Measurements from ENCODE around the gene ANKRD24.
"Not testable (repeated sequence)": the region's sequence is repeated elsewhere in the genome, so short reads cannot be mapped to it uniquely, and the experiment has no call there.

Gene ANKRD24

DNA sequence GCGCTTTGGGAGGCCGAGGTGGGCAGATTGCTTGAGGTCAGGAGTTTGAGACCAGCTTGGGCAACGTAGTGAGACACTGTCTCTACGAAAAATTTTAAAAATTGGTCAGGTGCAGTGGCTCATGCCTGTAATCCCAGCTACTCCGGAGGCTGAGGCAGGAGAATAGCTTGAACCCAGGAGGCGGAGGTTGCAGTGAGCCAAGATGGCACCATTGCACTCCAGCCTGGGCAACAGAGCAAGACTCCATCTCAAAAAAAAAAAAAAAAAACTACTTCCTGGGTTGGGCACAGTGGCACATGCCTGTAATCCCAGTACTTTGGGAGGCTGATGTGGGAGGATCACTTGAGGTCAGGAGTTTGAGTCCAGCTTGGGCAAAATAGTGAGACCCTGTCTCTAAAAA, 49.0 kb downstream of the ANKRD24 start:
- H3K27me3 ChIP-seq (ENCODE audit: control insufficient read depth, insufficient read depth, low read length); H3K36me3 ChIP-seq (ENCODE audit: control insufficient read depth, insufficient read depth, low read length); H3K4me3 ChIP-seq (ENCODE audit: low read length); H3K4me1 ChIP-seq (ENCODE audit: control insufficient read depth, insufficient read depth, low read length); H3K27ac ChIP-seq (ENCODE audit: low read length); H3K9me3 ChIP-seq (ENCODE audit: control insufficient read depth, insufficient read depth, low read length); DNase-seq (ENCODE audit: low read depth, low spot score): not testable (repeated sequence)
- WGBS (ENCODE audit: insufficient coverage, insufficient read length), result no CpG with 5 or more reads among the region's 6 CpGs

DNA sequence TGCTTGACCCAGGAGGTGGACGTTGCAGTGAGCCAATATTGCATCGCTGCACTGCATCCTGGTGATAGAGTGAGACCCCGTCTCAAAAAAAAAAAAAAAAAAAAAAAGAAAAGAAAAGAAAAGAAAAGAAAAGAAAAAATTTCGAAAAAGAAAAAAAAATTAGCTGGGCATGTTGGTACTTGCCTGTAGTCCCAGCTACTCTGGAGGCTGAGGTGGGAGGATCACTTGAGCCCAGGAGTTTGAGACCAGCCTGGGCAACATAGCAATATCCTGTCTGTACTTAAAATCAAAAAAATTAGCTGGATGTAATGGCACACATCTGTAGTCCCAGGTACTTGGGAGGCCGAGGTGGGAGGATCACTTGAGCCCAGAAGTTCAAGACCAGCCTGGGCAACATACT, 49.6 kb downstream of the ANKRD24 start:
- H3K4me1 ChIP-seq (ENCODE audit: control insufficient read depth, insufficient read depth, low read length); H3K36me3 ChIP-seq (ENCODE audit: control insufficient read depth, insufficient read depth, low read length); H3K4me3 ChIP-seq (ENCODE audit: low read length); DNase-seq (ENCODE audit: low read depth, low spot score); H3K27me3 ChIP-seq (ENCODE audit: control insufficient read depth, insufficient read depth, low read length); H3K27ac ChIP-seq (ENCODE audit: low read length); H3K9me3 ChIP-seq (ENCODE audit: control insufficient read depth, insufficient read depth, low read length): not testable (repeated sequence)
- WGBS (ENCODE audit: insufficient coverage, insufficient read length), result no CpG with 5 or more reads among the region's 5 CpGs

DNA sequence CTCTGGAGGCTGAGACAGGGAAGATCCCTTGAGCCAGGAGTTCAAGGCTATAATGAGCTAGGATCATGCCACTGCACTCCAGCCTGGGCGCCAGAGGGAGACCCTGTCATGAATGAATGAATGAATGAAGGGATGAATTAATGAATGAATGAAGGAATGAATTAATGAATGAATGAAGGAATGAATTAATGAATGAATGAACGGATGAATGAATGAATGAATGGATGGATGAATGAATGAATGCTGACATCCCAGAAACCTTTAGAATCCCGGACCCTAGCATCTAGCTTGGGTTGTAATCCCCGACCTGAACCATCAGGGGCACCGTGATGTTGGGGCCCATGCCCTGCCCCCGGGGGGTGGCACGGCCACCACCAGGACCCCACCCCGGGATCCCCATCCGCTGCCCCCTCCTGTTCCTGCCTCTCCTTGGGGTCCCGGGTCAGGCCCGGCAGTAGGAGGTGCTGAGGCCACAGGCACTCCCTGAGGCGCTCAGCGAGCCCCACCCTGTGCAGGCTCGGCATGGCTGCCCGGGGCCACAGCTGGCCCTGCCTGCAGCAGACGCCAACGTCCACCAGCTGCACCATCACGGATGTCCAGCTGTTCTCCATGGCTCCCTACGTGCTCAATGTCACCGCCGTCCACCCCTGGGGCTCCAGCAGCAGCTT, 50.3 kb downstream of the ANKRD24 start:
- H3K4me3 ChIP-seq (ENCODE audit: low read length), result no peak overlapping the region
- 100% methylated on average over 1 of the region's 21 CpGs for whole genome bisulfite sequencing (ENCODE audit: insufficient coverage, insufficient read length)

GRCh38 chr19:4233282-4233853, 50.9 kb downstream of the ANKRD24 start:
- H3K4me3 ChIP-seq (ENCODE audit: low read length), result no peak overlapping the region
- no peak overlapping the region for H3K27ac ChIP-seq (ENCODE audit: low read length)
- no peak for DNase-seq (ENCODE audit: low read depth, low spot score)
- H3K36me3 ChIP-seq (ENCODE audit: control insufficient read depth, insufficient read depth, low read length), result no peaks in the 10 kb centered on the region
- no peaks in the 10 kb centered on the region for H3K9me3 ChIP-seq (ENCODE audit: control insufficient read depth, insufficient read depth, low read length)
- WGBS (ENCODE audit: insufficient coverage, insufficient read length), result no CpG with 5 or more reads among the region's 11 CpGs
- peaks cover 2% of the 10 kb centered on the region; the same call in 1 of the 2 replicates for H3K4me1 ChIP-seq (ENCODE audit: control insufficient read depth, insufficient read depth, low read length)
- H3K27me3 ChIP-seq (ENCODE audit: control insufficient read depth, insufficient read depth, low read length), result no peaks in the 10 kb centered on the region

More for the DNA sequence above, 50.3 kb downstream of the ANKRD24 start:
- H3K27ac ChIP-seq (ENCODE audit: low read length), result no peak overlapping the region
- H3K4me1 ChIP-seq (ENCODE audit: control insufficient read depth, insufficient read depth, low read length), result peaks cover 2% of the 10 kb centered on the region; the same call in 1 of the 2 replicates
- DNase-seq (ENCODE audit: low read depth, low spot score), result no peak
- H3K36me3 ChIP-seq (ENCODE audit: control insufficient read depth, insufficient read depth, low read length), result no peaks in the 10 kb centered on the region
- no peaks in the 10 kb centered on the region for H3K9me3 ChIP-seq (ENCODE audit: control insufficient read depth, insufficient read depth, low read length)
- no peaks in the 10 kb centered on the region for H3K27me3 ChIP-seq (ENCODE audit: control insufficient read depth, insufficient read depth, low read length)

GRCh38 chr19:4234142-4234861, 51.8 kb downstream of the ANKRD24 start:
- no peak overlapping the region for H3K4me3 ChIP-seq (ENCODE audit: low read length)
- H3K36me3 ChIP-seq (ENCODE audit: control insufficient read depth, insufficient read depth, low read length), result no peaks in the 10 kb centered on the region
- H3K27me3 ChIP-seq (ENCODE audit: control insufficient read depth, insufficient read depth, low read length), result no peaks in the 10 kb centered on the region
- no peak for DNase-seq (ENCODE audit: low read depth, low spot score)
- no peaks in the 10 kb centered on the region for H3K9me3 ChIP-seq (ENCODE audit: control insufficient read depth, insufficient read depth, low read length)
- peaks cover 2% of the 10 kb centered on the region; the same call in 1 of the 2 replicates for H3K4me1 ChIP-seq (ENCODE audit: control insufficient read depth, insufficient read depth, low read length)
- no CpG with 5 or more reads among the region's 21 CpGs for WGBS (ENCODE audit: insufficient coverage, insufficient read length)
- no peak overlapping the region for H3K27ac ChIP-seq (ENCODE audit: low read length)

- WGBS (ENCODE audit: insufficient coverage, insufficient read length), result no CpG with 5 or more reads among the region's 13 CpGs
- no peaks in the 10 kb centered on the region for H3K27me3 ChIP-seq (ENCODE audit: control insufficient read depth, insufficient read depth, low read length)
- DNase-seq (ENCODE audit: low read depth, low spot score), result no peak
- no peak overlapping the region for H3K4me3 ChIP-seq (ENCODE audit: low read length)
- H3K36me3 ChIP-seq (ENCODE audit: control insufficient read depth, insufficient read depth, low read length), result no peaks in the 10 kb centered on the region
- H3K4me1 ChIP-seq (ENCODE audit: control insufficient read depth, insufficient read depth, low read length), result no peaks in the 10 kb centered on the region; the same call in 1 of the 2 replicates
- no peak overlapping the region for H3K27ac ChIP-seq (ENCODE audit: low read length)
- no peaks in the 10 kb centered on the region for H3K9me3 ChIP-seq (ENCODE audit: control insufficient read depth, insufficient read depth, low read length)
Measured at GRCh38 chr19:4234862-4235201, 52.3 kb downstream of the ANKRD24 start.

- no CpG with 5 or more reads among the region's 16 CpGs for WGBS (ENCODE audit: insufficient coverage, insufficient read length)
- not testable (repeated sequence) for H3K4me1 ChIP-seq (ENCODE audit: control insufficient read depth, insufficient read depth, low read length); DNase-seq (ENCODE audit: low read depth, low spot score)
Measured at GRCh38 chr19:4237510-4237909, 55.0 kb downstream of the ANKRD24 start.

GRCh38 chr19:4238831-4239230, 56.3 kb downstream of the ANKRD24 start:
- H3K9me3 ChIP-seq (ENCODE audit: control insufficient read depth, insufficient read depth, low read length), result no peaks in the 10 kb centered on the region
- no peaks in the 10 kb centered on the region for H3K4me1 ChIP-seq (ENCODE audit: control insufficient read depth, insufficient read depth, low read length)
- no peak overlapping the region for H3K27ac ChIP-seq (ENCODE audit: low read length)
- H3K4me3 ChIP-seq (ENCODE audit: low read length), result no peak overlapping the region
- WGBS (ENCODE audit: insufficient coverage, insufficient read length), result no CpG with 5 or more reads among the region's 4 CpGs
- H3K36me3 ChIP-seq (ENCODE audit: control insufficient read depth, insufficient read depth, low read length), result no peaks in the 10 kb centered on the region
- DNase-seq (ENCODE audit: low read depth, low spot score), result no peak
- no peaks in the 10 kb centered on the region for H3K27me3 ChIP-seq (ENCODE audit: control insufficient read depth, insufficient read depth, low read length)

More at GRCh38 chr19:4237510-4237909, 55.0 kb downstream of the ANKRD24 start:
- not testable (repeated sequence) for H3K9me3 ChIP-seq (ENCODE audit: control insufficient read depth, insufficient read depth, low read length); H3K27me3 ChIP-seq (ENCODE audit: control insufficient read depth, insufficient read depth, low read length); H3K4me3 ChIP-seq (ENCODE audit: low read length); H3K27ac ChIP-seq (ENCODE audit: low read length); H3K36me3 ChIP-seq (ENCODE audit: control insufficient read depth, insufficient read depth, low read length)

- no peaks in the 10 kb centered on the region for H3K9me3 ChIP-seq (ENCODE audit: control insufficient read depth, insufficient read depth, low read length)
- H3K4me1 ChIP-seq (ENCODE audit: control insufficient read depth, insufficient read depth, low read length), result 0 out of 2 replicates have a peak, but pooled peaks cover 2% of the 10 kb centered on the region
- no CpG with 5 or more reads among the region's 5 CpGs for WGBS (ENCODE audit: insufficient coverage, insufficient read length)
- H3K27me3 ChIP-seq (ENCODE audit: control insufficient read depth, insufficient read depth, low read length), result no peaks in the 10 kb centered on the region
- H3K36me3 ChIP-seq (ENCODE audit: control insufficient read depth, insufficient read depth, low read length), result no peaks in the 10 kb centered on the region
- no peak for DNase-seq (ENCODE audit: low read depth, low spot score)
- no peak overlapping the region for H3K4me3 ChIP-seq (ENCODE audit: low read length)
- H3K27ac ChIP-seq (ENCODE audit: low read length), result no peak overlapping the region
Measured at GRCh38 chr19:4241824-4242430, 59.4 kb downstream of the ANKRD24 start.

GRCh38 chr19:4245938-4246337, 63.4 kb downstream of the ANKRD24 start:
- H3K9me3 ChIP-seq (ENCODE audit: control insufficient read depth, insufficient read depth, low read length); H3K27ac ChIP-seq (ENCODE audit: low read length); H3K4me3 ChIP-seq (ENCODE audit: low read length); H3K27me3 ChIP-seq (ENCODE audit: control insufficient read depth, insufficient read depth, low read length); DNase-seq (ENCODE audit: low read depth, low spot score); H3K4me1 ChIP-seq (ENCODE audit: control insufficient read depth, insufficient read depth, low read length): not testable (repeated sequence)
- WGBS (ENCODE audit: insufficient coverage, insufficient read length), result no CpG with 5 or more reads among the region's 6 CpGs
- H3K36me3 ChIP-seq (ENCODE audit: control insufficient read depth, insufficient read depth, low read length), result peaks cover 11% of the 10 kb centered on the region
